HG02763 (cell line): ENCODE data around the gene ZFP64.
"Not testable (repeated sequence)": the region's sequence is repeated elsewhere in the genome, so short reads cannot be mapped to it uniquely, and the experiment has no call there.

Experiments
- ATAC-seq: cut with Tn5 transposase; IDR thresholded peaks from one replicate; pipeline ENCODE4 v1.9.1; 2021; ENCODE audit warnings: mild to moderate bottlenecking, moderate library complexity; ENCODE audit not compliant: unreplicated experiment

ZFP64 gene

DNA sequence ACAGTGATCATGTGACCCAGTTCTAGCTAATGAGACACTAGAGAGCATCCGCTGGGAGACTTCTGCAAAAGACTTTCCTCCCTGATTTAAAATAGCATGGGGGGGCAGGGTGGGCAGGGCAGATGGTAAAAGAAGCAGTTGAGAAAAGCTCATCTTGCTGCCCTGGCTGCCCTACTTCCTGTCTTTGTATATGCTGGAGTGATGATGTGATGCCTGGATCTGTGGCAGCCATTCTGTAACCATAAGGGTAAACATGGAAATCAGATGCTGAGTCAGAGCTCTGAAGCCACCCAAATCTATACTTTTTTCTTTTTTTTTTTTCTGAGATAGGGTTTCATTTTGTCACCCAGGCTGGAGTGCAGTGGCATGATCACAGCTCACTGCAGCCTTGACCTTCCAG lies 25.4 kb downstream of the ZFP64 start:
- ATAC-seq = no peak

DNA sequence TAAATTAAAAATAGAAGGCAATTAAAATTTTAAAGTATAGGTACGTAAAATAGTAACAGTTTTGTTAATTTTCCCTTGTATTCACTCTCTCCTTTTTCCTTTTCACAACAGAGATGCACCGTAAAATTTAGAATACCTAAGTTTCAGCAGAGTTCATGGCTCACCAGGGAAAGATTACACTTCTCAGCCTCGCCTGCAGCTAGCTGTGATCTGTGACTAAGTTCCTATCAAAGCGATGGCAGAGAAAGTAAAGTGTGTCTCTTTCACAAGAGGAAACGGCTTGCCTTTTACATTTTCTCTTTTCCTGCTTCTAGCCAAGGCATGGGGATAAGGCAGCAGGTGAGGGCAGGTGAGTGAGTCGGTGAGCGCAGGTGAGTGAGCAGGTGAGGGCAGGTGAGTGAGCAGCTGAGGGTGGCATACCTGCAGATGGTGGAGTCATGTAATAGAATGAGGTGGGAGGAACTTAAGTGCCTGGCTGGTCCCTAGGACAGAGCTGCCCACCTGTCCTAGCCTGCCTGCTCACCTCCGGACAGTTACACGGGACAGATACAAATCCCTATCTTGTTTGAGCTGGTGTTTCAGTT lies 30.9 kb downstream of the ZFP64 start:
- ATAC-seq = no peak

DNA sequence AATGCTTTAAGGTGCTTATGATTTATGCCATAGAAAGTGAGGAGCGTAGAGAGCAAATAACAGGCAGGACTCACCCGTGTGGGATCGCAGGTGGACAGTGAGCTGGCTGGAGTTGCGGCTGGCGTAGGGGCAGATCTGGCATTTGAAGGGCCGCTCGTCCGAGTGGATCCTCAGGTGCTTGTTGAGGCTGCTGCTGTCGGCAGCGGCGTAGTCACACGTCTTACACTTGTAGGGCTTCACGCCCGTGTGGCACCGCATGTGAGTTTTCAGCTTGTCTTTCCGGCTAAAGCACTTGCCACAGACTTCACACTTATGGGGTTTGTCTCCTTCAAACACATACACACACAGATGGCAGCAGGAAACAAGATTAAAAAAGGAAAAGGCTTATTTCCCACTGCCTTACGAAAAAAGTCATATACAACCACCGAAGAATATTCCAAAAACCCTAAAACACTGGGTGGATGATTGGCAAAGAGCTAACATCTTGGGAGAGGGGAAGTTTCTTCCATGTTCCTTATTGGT lies 31.5 kb downstream of the ZFP64 start:
- no peak for ATAC-seq

DNA sequence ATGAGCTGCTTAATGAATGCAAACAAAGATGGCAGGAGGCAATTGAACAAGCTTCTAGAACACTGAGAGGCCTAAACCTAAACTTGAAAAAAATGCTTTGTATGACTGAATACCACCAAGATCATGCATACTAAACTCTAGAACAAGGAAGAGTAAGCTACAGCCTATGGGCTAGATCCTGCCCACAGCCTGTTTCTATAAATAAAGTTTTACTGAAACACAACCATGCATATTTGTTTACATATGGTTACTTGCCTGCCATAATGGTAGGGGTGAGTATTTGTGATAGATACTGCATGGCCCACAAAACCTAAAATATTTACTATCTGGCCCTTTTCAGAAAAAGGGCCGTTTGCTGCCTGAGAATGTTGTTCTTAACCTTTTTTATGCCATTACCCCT lies 37.0 kb downstream of the ZFP64 start:
- no peak for ATAC-seq

DNA sequence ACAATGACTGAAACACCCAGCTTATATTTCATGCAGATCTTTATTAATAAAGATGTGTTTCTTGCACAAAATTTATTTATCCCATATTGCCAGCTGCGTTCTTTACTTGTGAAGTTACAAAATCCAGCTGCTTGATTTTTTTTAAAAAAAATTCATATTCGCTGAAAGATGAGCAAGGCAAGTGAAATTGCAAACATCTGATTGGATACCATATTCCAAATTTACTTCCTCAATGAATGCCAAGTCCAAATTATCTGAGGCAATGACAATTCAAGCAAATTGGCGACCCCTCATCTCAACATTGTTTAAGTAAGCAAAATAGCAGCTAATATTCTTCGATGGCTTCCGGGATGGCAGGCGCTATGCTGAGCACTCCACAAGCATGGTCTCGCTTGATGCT lies 37.7 kb downstream of the ZFP64 start:
- ATAC-seq = no peak

DNA sequence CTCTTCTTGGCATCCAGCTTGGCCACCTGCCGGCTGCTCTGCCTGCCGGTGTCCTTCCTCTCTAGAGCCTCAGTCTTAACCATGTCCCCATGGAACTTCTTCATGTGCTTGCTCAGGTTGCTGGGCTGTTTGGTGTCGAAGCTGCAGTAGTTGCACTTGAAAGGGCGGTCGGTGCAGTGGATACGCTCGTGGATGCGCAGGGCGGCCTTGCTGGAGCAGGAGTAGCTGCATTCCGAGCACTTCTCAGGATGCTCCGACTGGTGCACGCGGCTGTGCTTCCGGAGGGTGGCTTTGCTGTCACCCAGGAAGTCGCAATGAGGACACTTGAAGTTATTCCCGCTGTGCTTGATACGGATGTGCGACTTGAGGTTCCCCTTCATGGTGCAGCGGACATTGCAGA lies 38.7 kb downstream of the ZFP64 start:
- no peak for ATAC-seq

DNA sequence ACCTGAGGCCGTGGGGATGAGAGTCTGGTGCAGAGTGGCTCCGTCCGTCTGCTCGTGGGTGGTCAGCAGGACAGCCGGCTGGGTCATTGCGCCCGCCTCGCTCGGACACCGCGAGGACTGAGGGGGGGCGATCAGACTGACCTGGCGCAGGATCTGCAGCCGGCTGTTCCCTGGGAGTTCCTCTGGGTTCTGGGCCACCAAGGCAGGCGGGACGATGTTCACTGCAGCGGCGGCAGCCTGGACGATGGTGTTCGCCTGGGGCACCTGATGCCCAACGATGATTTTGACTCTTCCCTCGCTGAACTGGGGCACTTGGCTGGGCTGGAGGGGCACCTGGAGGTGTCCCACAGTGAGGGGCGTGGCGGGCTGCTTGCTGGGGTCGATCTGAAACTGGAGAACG lies 39.2 kb downstream of the ZFP64 start:
- ATAC-seq = no peak

DNA sequence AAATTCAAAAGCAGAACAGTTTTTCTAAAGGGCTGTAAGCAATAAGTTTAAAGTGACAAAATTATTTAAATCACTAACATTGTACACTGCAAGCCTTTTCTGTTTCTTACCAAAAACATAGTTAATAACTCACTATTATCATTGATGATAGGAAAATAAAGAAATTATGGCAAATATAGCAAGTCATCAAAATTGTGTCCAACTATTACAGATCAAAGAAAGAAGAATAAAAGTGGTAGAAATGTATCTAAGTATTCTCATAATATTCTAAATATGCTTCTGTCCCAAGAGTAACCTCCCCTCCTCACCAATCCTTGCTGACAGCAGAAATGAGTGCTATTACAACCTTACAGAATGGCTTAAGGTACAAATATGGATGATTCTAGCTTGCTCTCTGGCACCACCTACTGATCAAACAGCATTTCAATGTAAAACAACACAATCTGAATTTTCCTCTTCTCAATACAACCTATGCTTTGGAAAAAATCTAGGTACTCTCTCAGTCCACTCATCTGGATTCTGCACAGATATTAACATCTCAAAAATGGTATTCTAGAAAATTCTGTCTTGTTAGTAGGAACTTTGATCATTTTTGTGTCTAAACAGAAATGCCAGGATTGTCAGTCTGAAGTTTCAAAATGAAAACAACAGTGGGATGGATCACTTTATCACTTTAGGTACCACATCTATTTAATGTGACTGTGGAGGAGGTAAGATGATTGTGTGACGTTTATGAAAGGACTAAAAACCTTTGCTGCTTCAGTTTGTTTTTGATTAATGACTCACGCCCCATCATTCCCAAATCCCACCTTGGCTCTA lies 40.9 kb downstream of the ZFP64 start:
- ATAC-seq = no peak

DNA sequence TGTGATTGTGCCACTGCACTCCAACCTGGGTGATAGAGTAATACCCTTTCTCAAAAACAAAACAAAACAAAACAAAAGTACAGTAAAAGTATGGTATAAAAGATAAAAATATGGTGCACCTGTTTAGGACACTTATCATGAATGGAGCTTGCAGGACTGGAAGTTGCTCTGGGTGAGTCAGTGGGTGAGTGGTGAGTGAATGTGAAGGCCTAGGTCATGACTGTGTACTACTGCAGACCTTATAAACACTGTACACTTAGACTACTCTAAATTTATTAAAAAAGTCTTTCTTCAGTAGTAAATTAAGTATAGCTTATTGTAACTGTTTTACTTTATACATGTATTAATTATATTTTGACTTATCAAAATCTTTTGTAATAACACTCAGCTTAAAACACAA lies 46.0 kb downstream of the ZFP64 start:
- no peak for ATAC-seq

DNA sequence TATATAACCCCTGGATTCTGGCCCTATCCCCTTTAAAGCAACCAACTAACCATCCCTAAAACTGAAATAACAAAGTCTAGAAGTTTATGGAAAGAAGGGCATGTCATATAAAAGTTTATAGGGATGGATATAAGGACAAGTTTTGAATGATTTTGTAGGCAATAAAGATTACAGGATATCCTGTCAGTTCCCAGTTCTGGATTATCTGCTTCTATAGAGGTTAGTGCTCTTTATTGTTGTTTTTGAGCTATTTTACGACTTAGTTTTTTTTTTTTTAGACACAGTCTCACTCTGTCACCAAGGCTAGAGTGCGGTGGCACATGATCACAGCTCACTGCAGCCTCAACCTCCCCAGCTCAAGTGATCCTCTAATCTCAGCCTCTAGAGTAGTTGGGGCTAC lies 48.3 kb downstream of the ZFP64 start:
- ATAC-seq = no peak

DNA sequence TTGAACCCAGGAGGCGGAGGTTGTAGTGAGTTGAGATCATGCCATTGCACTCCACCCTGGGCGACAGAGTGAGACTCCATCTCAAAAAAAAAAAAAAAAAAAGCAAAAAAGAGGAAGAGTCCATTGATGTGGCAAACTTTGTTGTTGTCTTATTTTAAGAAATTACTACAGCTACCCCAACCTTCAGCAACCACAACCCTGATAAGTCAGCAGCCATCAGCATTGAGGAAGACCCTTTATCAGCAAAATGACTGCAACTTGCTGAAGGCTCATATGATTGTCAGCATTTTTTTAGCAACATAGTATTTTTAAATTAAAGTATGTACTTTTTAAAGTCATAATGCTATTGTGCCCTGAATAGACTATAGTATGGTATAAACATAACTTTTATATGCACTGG lies 48.8 kb downstream of the ZFP64 start:
- no peak for ATAC-seq

DNA sequence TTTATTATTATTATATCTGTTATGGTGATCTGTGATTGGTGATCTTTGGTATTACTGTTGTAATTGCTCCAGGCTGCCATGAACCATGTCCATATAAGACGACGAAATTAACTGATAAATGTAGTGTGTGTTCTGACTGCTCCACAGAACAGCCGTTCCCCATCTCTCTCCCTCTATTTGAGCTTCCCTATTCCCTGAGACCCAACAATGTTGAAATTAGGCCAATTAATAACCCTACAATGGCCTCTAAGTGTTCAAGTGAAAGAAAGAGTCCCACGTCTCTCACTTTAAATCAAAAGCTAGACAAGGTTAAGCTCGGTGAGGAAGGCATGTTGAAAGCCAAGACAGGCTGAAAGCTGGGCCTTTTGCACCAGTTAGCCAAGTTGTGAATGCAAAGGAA lies 51.6 kb downstream of the ZFP64 start:
- ATAC-seq = no peak

DNA sequence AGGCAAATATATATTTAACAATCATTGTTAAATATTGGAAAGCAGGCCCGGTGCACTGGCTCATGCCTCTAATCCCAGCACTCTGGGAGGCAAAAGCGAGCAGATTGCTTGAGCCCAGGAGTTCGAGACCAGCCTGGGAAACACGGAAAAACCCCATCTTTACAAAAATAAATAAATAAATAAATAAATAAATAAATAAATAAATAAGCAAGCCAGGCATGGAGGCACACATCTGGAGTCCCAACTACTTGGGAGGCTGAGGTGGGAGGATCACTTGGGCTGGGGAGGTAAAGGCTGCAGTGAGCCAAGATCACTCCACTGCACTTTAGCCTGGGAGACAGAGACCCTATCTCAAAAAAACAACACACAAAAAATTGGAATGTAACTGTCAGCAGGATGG lies 53.7 kb downstream of the ZFP64 start:
- no peak for ATAC-seq

DNA sequence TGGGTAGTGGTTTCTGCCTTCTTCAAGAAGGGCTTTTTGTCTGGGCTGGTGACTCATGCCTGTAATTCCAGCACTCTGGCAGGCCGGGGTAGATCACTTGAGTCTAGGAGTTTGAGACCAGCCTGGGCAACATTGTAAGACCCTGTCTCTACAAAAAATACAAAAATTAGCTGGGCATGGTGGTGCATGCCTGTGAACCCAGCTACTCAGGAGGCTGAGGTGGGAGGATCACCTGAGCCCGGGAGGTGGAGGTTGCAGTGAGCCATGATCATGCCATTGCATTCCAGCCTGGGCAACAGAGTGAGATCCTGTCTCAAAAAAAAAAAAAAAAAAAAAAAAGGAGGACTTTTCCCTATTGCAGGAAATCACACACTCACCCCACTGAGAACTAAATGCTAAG lies 57.9 kb downstream of the ZFP64 start:
- ATAC-seq = not testable (repeated sequence)

DNA sequence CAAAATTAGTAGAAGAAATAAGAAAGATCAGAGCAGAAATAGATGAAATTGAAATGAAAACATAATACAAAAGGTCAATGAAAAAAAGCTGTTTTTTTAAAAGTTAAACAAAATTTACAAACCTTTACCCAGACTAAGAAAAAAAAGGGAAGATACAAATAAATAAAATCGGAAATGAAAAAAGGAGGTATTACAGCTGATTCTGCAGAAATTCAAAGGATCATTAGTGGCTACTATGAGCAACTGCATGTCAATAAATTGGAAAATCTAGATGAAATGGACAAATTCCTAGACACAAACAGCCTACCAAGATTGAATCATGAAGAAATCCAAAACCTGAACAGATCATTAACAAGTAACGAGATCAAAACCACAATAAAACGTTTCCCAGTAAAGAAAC lies 59.2 kb downstream of the ZFP64 start:
- ATAC-seq = no peak

DNA sequence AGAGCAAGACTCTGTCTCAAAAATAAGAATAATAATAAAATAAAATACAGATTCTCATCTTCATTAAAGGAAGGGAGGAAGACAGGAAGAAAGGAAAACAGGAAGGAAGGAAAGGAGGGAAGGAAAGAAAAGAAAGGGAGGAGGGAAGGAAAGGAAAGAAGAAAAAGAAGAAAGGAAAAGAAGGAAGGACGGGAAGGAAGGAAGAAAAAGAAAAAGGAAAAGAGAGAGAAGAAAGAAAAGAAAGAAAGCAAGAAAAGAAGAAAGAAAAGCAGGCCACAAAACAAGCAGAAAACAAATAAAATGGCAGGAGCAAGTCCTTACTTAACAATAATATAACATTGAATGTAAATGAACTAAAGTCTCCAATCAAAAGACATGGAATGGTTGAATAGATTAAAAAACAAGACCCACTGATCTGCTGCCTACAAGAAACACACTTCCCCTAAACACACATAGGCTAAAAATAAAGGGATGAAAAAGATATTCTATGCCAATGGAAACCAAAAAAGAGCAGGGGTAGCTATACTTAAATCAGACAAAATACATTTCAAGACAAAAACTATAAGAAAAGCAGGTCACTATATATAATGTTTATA lies 60.4 kb downstream of the ZFP64 start:
- no peak for ATAC-seq

DNA sequence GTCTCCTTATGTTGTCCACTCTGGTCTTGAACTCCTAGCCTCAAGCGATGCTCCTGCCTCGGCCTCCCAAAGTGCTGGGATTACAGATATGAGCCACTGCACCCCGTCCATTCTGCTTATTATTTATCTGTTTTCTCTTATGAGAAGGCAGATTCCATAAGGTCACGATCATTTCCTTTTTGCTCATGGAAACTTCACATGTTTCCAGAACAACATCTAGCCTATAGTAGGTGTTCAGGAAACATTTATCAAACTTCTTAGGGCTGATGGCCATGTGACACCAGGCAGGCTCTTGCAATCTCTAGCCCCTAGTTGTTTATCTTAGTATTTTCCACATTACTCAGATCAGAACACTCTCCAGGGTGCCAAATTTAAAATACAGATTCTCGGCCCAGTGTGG lies 61.2 kb downstream of the ZFP64 start:
- ATAC-seq = no peak

DNA sequence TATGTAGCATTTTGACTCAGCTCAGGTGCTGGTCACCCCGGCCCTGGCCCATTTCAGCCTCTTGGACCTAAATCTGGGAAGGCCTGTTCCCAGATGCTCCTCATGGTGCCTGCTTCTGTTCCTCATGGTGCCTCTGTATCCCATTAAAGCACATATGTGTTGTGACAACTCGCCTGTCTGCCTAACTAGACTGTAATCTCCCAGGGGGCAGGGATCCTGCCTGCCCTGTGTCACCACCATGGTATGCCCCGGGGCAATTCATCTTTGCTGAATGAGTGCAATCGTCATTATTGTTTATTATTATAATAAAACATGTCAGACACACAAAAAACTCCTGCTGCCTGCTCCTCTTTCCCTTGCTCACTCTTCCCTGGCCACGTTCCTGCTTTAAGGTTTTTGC lies 62.0 kb downstream of the ZFP64 start:
- ATAC-seq = no peak

DNA sequence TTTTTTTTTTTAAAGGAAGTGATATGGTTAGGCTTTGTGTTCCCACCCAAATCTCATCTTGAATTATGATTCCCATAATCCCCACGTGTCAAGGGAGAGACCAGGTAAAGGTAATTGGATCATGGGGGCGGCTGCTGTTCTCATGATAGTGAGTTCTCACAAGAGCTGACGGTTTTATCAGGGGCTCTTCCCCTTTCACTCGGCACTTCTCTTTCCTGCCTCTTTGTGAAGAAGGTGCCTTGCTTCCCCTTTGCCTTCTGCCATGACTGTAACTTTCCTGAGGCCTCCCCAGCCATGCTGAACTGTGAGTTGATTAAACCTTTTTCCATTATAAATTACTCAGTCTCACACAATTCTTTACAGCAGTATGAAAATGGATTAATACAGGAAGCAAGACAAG lies 64.3 kb downstream of the ZFP64 start:
- ATAC-seq = no peak

DNA sequence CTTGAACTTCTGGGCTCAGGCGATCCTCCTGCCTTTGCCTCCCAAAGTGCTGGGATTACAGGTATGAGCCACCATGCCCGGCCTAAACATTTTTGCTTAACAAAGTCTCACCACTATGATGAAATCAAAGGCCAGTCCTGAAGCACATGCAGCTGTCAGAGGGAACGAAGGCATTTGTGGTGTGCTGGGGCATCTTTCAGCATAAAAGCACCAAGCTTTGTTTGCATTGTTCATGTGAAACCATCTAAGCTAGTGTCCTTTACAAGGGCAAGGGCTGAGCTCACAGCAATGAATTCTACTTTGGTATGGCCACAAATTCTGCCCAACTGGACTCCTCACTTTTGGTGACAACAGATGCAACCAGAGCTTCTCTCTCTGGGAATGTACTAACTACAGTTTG lies 66.8 kb downstream of the ZFP64 start:
- no peak for ATAC-seq

DNA sequence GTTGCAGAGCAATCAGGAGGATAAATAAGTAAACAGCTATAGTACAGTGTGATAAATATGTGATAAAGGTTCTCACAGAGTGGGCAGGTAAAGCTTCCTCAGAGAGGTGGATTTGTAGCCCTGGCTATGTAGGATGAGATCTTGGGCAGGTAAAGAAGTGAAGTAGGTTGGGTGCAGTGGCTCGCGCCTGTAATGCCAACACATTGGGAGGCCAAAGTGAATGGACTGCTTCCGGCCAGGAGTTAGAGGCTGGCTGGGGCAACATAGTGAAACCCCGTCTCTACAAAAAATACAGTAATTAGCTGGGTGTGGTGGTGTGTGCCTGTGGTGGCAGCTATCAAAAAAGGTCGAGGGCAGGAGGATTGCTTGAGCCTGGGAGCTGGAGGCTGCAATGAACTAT lies 72.9 kb downstream of the ZFP64 start:
- ATAC-seq = no peak

DNA sequence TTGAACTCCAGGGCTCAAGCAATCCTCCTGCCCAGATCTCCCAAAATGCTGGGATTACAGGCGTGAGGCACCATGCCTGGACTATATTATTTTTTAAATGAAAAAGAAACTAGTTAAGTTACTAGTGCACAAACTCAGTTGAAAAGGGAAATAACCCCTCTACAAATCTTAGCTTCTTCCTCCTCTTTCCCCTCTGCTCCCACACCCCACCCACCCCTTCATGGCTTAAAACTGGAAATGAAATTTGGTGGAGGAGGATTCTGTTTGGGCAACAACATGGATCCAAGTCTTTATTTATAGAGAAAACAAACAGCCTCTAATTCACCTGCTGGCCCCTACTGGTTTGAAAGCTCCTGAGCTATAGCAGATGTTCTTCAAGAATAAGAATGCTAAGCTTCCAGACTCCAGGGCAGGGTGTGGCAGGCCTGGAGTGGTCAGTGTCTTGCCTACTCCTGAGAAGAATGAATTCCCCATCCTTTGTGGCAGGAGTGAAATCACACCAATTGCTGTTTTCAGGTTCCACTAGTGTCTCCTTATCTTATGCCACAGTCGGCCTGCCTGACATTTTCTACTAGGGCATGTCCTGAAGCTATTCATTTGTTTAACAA lies 73.5 kb downstream of the ZFP64 start:
- no peak for ATAC-seq
